Fibroblast of lung (primary cell): ENCODE data around the gene GRK3.

Source experiments
- EZH2 ChIP-seq: IDR thresholded peaks from 2 replicates; pipeline ENCODE4 v1.5.1; 2012; ENCODE audit warnings: low read length, control low read depth, mild to moderate bottlenecking; ENCODE audit errors: missing control alignments
- TF ChIP-seq, protein P1 (sequence below), 2 donors: IDR thresholded peaks in 1 of 2; conservative IDR thresholded peaks in 1 of 2; 1 replicate in 1 of 2; 2 replicates in 1 of 2; pipeline ENCODE4 v1.5.1; 2011 to 2012; ENCODE audit warnings: low read length in 2 of 2, control low read depth in 1 of 2, inconsistent platforms in 1 of 2, low read depth in 1 of 2, mild to moderate bottlenecking in 1 of 2

DNA sequence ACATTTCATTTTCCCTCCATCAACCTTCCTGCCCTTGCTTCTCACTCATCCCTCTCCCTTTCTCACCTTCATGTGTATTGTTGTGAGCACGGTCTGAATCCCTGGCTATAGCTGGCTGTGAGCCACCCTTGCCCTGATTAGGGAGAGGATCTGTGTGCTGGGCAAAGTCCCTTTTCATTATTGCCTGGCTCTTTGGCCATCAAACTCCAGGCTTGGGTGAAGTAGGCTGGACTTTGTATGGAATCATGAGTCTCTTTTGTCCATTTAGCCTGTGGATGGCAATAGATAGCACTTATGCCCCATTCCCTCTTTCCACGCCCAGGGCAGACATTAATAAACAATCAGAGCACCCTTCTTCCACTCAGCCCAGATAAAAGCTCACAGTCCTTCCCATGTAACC, 184.2 kb downstream of the GRK3 start:
- TF ChIP-seq, protein P1, sequence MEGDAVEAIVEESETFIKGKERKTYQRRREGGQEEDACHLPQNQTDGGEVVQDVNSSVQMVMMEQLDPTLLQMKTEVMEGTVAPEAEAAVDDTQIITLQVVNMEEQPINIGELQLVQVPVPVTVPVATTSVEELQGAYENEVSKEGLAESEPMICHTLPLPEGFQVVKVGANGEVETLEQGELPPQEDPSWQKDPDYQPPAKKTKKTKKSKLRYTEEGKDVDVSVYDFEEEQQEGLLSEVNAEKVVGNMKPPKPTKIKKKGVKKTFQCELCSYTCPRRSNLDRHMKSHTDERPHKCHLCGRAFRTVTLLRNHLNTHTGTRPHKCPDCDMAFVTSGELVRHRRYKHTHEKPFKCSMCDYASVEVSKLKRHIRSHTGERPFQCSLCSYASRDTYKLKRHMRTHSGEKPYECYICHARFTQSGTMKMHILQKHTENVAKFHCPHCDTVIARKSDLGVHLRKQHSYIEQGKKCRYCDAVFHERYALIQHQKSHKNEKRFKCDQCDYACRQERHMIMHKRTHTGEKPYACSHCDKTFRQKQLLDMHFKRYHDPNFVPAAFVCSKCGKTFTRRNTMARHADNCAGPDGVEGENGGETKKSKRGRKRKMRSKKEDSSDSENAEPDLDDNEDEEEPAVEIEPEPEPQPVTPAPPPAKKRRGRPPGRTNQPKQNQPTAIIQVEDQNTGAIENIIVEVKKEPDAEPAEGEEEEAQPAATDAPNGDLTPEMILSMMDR (conservative IDR thresholded peaks at IDR 0.05 in 1 of 2, IDR thresholded peaks at IDR 0.05 in 1 of 2; ENCODE audit: low read depth in 1 of 2, low read length in 2 of 2) = no peak
- TF ChIP-seq EZH2 = no peak
